Upper lobe of left lung (tissue), 4 donors: ENCODE data around the gene LPGAT1.

ENCODE experiments used
- EP300 ChIP-seq, 4 donors: sonication (generic); formaldehyde crosslinking; IDR thresholded peaks; one replicate each; pipeline ENCODE4 v1.5.1; 2017; ENCODE audit warnings: antibody characterized with exemption in 4 of 4, control low read depth in 2 of 4
- POLR2A ChIP-seq, 4 donors: fragments of 450-650 bp; IDR thresholded peaks; one replicate each; pipeline ENCODE4 v1.5.1; 2016 to 2017; ENCODE audit warnings: antibody characterized with exemption in 4 of 4, mild to moderate bottlenecking in 2 of 4
- TF ChIP-seq, protein P1 (sequence below), 6 experiments: fragments of 450-650 bp in 4 of 6; fragments of 200-600 bp in 2 of 6; sonication (generic) in 2 of 6; IDR thresholded peaks; one replicate each; pipeline ENCODE4 v1.5.1; 2016 to 2019; ENCODE audit warnings: antibody characterized with exemption in 6 of 6

DNA sequence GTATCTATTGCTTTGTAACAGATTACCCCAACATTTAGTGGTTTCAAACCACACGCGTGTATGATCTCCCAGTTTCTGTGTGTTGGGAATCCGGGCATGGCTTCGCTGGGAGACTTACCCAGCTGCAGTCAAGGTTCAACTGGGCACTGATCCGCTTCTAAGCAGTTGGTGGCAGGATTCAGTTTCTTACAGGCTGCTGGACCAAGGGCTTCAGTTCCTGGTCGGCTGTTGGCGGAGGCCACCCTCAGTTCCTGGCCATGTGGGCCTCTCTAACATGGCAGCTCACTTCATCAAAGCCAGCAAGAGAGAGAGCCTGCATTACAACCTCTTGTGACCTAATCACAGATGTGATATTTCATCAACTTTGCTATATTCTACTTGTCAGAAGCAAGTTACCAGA, 101.3 kb downstream of the LPGAT1 start:
- TF ChIP-seq EP300 (IDR thresholded peaks at IDR 0.05) (no peak), POLR2A (IDR thresholded peaks at IDR 0.05) (no peak)
- TF ChIP-seq, protein P1, sequence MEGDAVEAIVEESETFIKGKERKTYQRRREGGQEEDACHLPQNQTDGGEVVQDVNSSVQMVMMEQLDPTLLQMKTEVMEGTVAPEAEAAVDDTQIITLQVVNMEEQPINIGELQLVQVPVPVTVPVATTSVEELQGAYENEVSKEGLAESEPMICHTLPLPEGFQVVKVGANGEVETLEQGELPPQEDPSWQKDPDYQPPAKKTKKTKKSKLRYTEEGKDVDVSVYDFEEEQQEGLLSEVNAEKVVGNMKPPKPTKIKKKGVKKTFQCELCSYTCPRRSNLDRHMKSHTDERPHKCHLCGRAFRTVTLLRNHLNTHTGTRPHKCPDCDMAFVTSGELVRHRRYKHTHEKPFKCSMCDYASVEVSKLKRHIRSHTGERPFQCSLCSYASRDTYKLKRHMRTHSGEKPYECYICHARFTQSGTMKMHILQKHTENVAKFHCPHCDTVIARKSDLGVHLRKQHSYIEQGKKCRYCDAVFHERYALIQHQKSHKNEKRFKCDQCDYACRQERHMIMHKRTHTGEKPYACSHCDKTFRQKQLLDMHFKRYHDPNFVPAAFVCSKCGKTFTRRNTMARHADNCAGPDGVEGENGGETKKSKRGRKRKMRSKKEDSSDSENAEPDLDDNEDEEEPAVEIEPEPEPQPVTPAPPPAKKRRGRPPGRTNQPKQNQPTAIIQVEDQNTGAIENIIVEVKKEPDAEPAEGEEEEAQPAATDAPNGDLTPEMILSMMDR (IDR thresholded peaks at IDR 0.05) = no peak
